CD4-positive, alpha-beta T cell treated with Interleukin-10 for 1 hour (primary cell): Measurements from ENCODE around the gene MBOAT2.
"Not testable (repeated sequence)": the region's sequence is repeated elsewhere in the genome, so short reads cannot be mapped to it uniquely, and the experiment has no call there.

Source experiments
- DNase-seq: peaks from one replicate; pipeline ENCODE4 v3.0.0-alpha.2; 2020

The MBOAT2 gene

DNA sequence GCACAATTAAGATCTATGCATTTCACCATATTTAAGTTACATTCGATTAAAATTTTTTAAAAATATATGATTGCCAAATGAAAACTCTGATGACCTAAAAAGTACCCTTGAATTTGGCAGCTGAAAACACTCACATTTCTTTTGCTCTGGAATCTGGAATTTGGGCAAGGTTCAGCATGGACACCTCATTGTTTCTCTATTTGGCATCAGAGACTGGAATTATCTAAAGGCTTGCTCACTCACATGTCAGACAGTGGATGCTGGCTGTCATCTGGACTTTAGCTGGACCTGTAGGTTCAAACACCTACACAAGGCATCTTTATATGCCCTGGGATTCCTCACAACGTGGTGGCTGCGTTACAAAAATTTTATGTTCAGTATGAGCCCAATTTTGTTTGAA lies 16.1 kb downstream of the MBOAT2 start:
- no peak for DNase-seq

DNA sequence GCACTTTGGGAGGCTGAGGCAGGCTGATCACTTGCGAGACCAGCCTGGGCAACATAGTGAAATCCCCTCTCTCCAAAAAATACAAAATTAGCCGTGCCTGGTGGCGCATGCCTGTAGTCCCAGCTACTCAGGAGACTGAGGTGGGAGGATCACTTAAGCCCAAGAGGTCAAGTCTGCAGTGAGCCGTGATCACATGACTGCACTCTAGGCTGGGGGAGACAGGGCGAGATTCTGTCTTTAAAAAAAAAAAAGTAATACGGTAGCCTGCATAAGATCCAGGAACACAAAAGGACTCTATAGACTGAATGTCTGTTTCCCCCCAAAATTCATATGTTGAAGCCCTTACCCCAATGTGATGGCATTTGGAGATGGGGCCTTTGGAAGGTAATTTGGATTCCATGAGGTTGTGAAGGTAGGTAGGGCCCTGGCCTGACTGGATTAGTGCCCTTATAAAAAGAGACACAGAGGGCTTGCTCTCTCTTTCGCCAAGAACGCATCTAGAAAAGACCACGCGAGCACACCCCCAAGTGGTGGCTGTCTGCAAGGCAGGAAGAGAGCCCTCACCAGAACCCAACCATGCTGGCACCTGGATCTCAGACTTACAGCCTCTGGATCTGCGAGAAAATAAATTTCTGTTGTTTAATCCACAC lies 17.0 kb downstream of the MBOAT2 start:
- DNase-seq: no peak

DNA sequence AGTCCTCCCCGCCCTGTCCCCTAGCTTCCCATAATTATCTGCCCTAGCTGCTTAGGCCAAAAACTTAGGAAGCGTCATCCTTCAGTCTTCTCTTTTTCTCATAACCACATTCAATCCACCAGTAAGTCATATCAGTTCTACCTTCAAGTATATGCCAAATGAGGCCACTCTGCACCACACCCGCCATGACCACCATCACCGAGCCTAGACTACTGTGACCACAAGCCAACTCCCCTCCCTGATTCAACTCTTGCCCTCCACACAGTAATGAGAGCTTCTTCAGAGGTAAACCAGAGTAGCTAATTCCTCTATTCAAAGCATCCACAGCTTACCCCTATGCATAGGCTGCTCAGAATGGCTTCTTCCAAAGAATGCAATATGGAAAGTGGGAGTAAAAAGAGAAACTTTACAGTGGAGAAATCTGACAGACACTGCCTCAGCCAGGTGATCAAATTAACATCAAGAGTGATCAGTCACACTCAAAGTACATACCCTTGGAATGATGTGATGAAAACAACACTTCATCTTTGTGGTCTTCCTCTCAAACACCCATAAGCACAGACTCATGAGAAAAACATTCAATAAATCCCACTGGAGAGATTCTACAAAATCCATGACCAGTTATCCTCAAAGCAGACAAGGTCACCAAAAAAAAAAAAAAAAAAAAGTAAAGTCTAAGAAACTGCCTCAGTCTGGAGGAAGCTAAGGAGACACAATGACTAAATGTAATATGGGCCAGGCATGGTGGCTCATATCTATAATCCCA lies 17.7 kb downstream of the MBOAT2 start:
- no peak for DNase-seq

DNA sequence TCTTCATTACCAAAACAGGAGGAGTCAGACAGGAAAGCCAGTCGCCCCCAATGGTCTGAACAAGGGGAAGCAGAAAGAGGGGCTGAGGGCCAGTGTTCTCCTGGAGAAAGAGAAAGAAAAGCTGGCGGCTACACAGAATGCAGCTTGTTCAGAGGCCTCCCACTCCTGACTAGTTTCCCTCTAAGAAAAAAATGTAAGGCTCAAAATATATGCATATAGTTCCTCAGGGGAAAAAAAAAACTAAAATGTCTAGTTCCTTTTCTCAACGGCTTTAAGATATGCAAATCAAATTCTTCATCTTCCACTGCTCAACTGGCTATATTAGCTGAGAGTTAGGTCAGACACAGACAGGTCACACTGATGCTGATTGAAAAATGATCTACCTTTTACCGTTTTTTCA lies 18.6 kb downstream of the MBOAT2 start:
- no peak for DNase-seq

DNA sequence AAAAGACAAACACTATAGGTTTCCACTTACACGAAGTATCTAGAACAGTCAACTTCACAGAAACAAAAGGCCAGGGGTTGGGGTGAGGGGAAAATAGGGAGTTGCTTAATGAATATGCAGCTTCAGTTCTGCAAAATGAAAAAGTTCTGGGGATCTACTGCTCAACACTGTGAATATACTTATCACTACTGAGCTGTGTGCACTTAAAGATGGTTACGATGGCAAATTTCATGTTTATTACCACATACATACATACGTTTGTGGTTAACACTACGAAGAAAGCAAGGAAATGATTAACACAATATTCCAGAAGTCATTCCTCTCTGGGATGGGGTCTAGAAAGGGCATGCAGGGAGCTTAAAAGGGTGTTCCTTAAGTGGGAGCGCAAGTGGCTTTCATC lies 19.3 kb downstream of the MBOAT2 start:
- DNase-seq: no peak

DNA sequence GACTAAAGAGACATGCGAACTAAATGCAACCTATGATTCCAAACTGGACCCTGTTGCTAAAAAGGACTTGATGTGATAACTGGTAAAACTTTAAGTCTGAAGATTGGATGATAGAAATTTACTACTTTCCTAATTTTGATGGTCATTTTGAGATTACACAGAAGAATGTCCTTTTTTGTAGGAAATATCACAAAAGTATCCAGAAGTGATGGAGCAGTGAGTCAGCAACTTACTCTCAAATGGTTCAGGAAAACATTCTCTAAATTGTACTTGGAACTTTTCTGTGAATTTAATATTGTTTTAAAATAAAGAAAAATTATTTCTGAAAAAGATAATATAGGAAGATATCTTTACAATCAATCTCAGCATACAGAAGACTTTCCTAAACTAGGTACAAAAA lies 19.9 kb downstream of the MBOAT2 start:
- no peak for DNase-seq

DNA sequence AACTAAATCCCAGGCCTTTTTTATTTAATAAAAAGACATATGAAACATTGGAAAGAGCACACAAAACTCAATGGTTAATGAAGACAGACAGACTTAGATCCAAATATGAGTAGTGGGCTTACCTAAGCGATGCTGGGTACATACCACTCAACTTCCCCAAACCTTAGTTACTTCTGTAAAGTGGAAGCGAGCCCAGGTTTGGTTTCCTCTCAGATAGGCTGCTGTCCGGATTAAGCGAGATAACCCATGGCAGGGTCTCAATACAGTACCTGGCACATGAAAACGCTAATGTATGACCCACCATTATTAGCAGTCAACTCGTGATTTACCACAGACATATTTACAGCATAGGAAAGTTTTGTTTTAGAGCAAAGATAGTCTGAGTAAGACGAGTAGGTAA lies 21.6 kb downstream of the MBOAT2 start:
- no peak for DNase-seq

DNA sequence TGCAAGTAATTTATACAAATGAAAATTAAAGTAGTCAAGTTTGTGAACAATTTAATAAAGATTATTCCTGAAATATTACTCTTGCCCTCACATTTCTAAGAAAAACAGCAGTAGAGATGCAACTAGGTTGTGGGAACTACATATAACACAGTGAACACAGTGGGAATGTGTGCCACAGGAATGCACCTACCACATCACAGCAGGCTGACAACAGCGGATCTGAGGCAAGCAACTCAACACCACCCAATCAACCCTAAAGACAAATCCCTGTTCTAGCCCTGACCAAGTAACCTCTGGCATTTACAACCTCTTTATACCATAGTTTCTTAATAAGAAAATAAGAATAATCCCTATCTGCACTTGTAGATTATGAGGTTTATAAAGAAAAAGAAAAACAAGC lies 23.4 kb downstream of the MBOAT2 start:
- no peak for DNase-seq

DNA sequence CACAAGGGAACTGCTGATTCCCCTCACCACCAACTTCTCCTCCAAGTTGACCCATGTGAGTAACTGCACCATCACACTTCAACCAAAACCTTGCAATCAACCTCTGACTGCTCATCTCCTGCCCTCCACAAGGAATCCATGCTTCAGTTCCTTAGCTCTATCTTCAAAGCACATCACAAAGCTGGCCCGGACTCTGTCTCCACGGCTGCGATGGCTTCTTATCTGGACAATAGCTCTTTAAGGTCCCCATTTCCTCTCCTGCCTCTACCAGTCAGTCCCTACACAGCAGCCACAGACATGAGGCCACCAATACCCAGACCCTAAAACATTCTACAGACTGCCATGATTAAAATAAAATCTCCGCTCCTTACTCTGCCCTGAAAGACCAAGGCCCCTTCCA lies 25.7 kb downstream of the MBOAT2 start:
- DNase-seq: no peak

DNA sequence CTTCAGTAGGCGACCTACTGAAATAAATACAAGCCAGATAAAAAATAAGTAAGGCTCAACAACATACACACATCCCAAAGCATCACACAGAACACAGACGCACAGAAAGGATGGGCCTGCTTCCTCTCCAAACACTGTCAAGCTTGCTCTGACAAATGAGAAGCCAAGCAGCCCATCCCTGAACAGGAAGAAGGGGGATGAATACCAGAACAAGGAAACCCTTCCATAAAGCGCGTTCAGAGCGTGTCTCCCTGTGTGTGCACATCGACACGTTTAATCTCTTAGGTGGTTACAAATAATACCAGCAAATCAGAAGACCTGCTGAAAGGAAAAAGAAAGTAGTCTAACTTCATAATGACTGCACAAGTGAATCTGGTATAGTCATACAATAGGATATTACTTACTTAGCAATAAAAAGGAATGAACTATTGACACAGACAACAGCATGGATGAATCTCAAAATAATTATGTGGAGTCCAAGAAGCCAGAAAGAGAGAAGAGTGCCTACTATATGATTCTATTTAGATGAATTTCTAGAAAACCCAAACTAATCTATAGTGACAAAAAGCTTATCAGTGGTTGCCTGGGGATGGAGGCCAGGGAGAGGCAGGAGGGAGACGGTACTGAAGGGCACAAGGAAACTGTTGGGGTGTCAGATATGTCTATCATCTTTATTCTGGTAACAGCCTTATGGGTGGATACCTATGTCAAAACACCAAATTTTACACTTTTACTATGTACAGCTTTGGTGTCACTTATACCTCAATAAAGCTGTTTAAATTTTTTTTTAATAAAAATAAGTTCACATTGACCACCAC lies 26.8 kb downstream of the MBOAT2 start:
- no peak for DNase-seq

DNA sequence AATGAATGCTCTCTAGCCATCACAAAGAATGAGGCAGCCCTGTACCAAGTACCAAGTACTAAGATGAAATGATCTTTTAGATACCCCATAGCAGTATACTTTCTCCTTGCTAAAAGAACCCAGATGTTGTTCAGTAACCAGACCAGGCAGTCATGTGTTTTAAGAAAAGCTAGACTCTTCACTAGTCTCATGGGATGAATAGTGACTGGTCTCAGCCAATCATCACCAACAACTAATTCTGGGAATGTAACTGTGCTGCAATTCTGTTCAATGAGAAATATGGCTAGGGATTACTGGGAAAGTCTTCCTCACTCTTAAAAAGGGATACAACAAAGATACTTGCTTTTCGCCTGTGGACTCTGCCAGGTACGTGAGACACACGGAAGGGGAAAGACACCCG lies 29.5 kb downstream of the MBOAT2 start:
- no peak for DNase-seq

DNA sequence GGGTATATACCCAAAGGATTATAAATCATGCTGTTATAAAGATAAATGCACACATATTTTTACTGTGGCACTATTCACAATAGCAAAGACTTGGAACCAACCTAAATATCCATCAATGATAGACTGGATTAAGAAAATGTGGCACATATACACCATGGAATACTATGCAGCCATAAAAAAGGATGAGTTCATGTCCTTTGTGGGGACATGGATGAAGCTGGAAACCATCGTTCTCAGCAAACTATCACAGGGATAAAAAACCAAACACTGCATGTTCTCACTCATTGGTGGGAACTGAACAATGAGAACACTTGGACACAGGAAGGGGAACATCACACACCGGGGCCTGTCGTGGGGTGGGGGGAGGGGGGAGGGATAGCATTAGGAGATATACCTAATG lies 30.5 kb downstream of the MBOAT2 start:
- DNase-seq: not testable (repeated sequence)

DNA sequence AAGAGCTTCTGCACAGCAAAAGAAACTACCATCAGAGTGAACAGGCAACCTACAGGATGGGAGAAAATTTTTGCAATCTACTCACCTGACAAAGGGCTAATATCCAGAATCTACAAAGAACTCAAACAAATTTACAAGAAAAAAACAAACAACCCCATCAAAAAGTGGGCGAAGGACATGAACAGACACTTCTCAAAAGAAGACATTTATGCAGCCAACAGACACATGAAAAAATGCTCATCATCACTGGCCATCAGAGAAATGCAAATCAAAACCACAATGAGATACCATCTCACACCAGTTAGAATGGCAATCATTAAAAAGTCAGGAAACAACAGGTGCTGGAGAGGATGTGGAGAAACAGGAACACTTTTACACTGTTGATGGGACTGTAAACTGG lies 30.9 kb downstream of the MBOAT2 start:
- DNase-seq: not testable (repeated sequence)

DNA sequence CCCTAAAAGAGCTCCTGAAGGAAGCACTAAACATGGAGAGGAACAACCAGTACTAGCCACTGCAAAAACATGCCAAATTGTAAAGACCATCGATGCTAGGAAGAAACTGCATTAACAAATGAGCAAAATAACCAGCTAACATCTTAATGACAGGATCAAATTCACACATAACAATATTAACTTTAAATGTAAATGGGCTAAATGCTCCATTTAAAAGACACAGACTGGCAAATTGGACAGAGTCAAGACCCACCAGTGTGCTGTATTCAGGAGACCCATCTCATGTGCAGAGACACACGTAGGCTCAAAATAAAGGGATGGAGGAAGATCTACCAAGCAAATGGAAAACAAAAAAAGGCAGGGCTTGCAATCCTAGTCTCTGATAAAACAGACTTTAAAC lies 34.1 kb downstream of the MBOAT2 start:
- not testable (repeated sequence) for DNase-seq

DNA sequence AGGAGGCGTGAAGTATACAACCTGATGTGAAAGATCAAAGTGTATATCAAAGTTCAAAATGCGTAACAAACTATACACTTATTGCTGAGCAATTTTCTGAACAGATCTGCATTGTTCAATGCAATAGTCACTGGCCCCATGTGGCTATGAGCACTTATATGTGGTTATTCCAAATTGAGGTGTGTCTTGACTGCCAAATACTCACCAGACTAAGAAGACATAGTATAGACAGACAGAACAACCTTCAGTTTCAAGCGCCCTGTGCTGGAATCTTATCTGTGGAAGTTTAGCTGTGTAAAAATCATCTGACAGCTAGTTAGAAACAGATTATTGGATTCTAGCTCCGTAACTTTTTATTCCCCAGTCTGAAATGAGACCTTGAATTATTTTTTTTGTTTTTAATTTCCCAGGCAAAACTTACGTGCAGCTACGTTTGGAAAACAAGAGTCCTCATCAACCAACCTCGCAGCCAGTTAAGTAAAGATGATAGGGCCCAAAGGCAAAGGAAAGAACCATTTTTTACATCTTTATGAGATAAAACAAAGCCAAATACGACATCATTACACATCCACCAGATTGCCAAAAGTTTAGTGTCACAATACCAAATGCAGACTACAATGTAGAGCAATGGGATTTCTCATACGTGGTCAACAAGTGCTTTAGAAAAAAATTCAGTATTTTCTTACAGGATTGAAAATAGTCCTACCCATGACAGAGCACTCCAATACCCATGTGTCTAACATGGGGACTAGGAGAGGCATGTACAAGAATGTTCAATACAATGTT lies 37.2 kb downstream of the MBOAT2 start:
- no peak for DNase-seq

DNA sequence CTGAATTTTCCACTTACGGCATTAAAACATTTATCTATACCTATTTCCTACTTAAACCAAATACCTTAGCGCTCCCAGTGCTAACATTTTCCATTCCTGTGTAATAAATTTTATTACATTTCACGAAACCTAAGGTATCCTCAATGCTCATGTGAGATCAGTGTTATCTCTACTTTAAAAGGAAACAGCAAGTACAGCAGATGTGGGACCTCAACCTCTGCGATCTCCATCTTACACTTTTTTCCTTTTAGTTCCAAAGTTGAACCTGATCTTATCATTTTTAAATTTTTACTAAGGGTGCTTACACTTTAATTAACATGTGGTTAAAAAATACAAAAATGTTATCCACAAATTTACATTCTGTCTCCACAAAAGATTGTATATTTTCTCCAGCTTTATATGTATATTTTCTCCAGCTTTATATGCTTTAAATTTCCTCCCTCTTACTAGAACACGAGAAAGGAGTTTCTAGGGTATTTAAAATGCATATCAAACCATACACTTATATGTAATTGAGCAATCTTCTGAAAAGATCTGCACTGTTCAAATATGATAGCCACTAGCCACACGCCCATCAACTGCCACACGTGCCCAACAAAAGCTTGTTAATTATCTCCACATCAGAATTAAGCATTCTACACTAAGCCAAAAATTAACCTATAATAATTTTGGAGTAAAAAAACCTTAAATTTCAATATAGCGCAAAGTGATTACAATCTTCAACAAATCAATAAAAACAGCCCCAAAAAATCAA lies 38.1 kb downstream of the MBOAT2 start:
- DNase-seq: no peak

DNA sequence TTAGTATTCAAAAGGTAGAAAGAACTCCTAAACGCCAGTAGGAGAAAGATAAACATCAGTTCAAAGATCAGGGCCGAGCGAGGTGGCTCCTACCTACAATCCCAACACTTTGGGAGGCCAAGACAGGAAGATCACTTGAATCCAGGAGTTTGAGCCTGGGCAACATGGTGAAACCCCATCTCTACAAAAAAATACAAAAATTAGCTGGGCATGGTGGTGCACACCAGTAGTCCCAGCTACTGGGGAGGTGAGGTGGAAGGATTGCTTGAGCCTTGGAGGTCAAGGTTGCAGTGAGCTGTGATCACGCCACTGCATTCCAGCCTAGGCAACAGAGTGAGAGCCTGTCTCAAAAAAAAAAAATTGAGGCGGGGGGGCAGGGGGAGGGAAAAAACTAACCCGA lies 40.6 kb downstream of the MBOAT2 start:
- no peak for DNase-seq

DNA sequence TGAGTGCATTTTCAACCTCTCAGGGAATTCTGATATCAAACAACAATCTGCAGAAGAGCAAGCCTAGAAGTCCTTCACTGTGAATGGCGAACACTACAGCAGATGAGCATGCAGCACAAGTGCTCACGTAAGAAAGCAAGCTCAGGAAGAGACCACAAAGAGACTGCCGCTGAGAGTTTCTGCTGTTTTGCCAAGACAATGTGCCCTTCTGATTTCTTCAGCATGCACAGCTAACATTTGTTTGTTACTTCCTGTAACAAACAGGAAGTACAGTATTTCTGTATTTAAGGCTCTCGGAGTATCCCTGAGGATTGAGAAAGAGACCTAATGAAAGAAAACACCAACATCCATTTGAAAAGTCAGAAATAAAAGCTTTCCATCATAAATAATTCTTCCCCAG lies 45.9 kb downstream of the MBOAT2 start:
- DNase-seq: no peak

DNA sequence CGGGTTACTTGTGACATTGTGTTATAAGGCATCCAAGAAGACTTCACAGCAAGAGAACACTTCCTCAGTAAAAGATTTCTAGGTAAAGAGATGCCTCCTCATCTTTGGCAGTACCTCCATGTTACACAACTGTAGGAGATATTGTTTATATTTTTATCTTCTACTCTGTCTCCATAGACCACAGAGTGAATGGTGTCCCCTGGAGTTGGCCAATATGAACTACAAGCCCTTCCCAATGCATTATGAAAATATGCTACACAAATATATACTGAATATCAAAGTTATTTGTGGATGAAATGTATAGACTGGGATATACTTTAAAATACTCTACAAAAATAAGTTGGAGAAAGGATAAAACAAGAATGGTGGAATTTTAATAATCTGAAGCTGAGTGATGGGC lies 46.7 kb downstream of the MBOAT2 start:
- DNase-seq: no peak

DNA sequence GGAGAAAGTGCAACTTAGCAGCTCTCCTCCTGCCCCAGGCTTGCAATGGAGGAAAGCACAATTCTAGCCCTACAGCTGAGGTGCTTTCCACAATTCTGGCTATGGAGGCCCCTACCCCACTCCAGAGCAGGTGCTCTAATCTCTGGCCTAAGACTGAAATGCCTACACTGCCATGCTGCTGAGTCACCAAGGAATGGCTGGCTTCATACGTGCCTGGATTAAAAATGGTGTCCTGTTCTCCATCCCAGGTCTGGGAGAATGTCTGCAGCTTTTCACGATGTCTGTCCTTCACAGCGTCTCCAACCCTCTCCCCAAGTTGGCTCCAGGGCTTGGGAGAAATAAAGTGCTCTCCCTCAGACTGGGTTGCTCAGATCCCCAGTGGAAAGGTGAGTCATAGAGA lies 48.5 kb downstream of the MBOAT2 start:
- DNase-seq: no peak

DNA sequence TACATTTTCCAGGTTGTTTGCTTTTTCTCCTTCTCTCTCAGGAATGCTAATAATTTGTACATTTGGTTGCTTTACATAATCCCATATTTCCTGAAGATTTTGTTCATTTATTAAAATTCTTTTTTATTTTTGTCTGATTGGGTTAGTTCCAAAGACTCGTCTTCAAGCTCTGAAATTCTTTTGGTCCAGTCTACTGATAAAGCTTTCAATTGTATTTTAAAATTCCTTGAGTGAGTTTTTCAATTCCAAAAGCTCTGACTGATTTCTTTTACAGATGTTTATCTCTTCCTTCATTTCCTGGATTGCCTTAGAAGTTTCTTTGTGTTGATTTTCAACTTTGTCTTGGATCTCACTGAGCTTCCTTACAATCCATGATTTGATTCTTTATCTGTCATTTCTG lies 50.0 kb downstream of the MBOAT2 start:
- DNase-seq: no peak

DNA sequence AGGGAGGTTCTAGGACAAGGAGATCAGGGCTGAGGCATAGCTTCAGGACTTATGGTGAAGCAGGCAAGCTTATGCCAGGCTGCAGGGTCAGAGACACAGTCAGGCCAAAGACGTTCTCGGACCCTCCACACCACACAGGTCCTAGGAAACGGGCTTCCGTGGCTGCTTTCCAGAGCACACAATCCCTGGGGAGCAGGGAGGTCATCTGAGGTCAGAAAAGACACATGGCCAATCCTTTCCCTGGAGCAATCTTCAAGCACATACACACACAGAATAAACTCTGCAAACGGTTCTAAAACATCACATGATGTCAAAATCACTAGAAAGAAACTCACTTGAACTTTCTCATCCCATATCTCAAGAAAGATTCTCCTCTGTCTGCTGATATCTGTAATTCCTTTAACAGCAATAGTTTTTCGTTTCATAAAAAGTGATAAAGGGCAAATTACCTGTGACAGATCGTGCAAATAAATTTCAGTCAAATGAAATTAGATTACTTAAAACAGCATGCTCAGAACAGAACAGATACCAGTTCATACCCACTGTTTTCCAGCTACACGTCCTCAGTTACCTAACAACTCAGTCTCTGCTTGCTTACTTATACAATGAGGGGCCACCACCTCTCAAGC lies 63.9 kb downstream of the MBOAT2 start:
- no peak for DNase-seq
